DND-41 (cell line): ENCODE results near the gene TMEM252.

Source experiments
- CTCF ChIP-seq: IDR thresholded peaks from 2 replicates; pipeline ENCODE4 v1.5.1; 2012; ENCODE audit warnings: borderline replicate concordance, low read length, moderate library complexity, mild to moderate bottlenecking; ENCODE audit not compliant: poor library complexity, severe bottlenecking; ENCODE audit errors: extremely low read depth
- EZH2 ChIP-seq: IDR thresholded peaks from 3 replicates; pipeline ENCODE4 v1.6.1; 2012; ENCODE audit warnings: borderline replicate concordance, low read depth, mild to moderate bottlenecking, moderate library complexity, low read length, inconsistent platforms; ENCODE audit not compliant: severe bottlenecking

DNA sequence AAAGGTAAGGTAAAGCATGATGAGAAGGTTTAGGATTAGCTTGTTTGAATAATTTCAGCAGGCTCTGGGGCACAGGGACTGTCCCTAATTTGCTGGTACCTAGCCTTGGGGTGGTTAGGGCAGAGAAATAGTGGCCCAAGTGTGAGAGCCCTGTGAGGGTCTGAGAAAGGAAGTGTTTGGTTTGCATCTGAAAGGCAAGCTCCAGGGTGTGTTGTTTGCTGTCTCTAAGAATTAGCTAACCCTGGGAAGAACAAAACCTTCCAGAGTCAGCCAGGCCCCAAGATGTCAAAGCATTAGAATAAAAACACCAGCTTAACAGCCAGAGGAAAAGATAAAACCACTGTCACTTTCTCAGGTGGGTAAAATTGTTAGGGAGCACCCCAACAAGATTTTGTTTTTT, 31.0 kb downstream of the TMEM252 start:
- TF ChIP-seq CTCF: no peak
- no peak for TF ChIP-seq EZH2
